G401 (cell line): ENCODE data around the gene PROZ. TPM values are rescaled to one million over a fixed set of nuclear protein-coding genes. Genes with fewer than 3 reads are reported as not detected.
"Not testable (repeated sequence)": the region's sequence is repeated elsewhere in the genome, so short reads cannot be mapped to it uniquely, and the experiment has no call there.

Experiments
- DNase-seq: peaks from one replicate; pipeline ENCODE4 v3.0.0-alpha.2; 2015; ENCODE audit warnings: low spot score
- in situ Hi-C: cut with HindIII; loops from 2 replicates; pipeline ENCODE4 v1.10.0; 2016; ENCODE audit warnings: low sequenced_read_pairs, mixed read lengths
- total RNA-seq: library from RNA; depleted of rRNA; stranded (reverse); fragments of >200 nt; shearing (Covaris generic); gene quantifications from 2 replicates; pipeline ENCODE4 v1.2.3, GENCODE V29; 2014

PROZ gene
- total RNA-seq, 1 experiment from 2014 or later = not detected

DNA sequence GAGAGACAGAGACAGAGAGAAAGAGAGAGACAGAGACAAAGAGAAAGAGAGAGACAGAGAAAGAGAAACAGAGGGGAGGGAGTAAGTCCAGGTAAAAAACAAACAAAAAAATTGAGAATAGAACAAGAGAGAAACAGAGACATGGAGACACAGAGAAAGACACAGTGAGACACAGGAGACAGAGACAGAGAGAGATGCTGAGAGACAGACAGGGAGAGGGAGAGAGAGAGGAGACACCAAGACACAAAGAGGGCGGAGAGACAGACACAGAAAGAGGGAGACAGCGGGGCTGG lies 5.8 kb upstream of the PROZ start:
- DNase-seq = no peak
- in situ Hi-C loops = no loop called here

- in situ Hi-C loops = no loop called here
- peak; percentile 34 for DNase-seq
Observed at GRCh38 chr13:113152984-113153809, 5.3 kb upstream of the PROZ start.

DNA sequence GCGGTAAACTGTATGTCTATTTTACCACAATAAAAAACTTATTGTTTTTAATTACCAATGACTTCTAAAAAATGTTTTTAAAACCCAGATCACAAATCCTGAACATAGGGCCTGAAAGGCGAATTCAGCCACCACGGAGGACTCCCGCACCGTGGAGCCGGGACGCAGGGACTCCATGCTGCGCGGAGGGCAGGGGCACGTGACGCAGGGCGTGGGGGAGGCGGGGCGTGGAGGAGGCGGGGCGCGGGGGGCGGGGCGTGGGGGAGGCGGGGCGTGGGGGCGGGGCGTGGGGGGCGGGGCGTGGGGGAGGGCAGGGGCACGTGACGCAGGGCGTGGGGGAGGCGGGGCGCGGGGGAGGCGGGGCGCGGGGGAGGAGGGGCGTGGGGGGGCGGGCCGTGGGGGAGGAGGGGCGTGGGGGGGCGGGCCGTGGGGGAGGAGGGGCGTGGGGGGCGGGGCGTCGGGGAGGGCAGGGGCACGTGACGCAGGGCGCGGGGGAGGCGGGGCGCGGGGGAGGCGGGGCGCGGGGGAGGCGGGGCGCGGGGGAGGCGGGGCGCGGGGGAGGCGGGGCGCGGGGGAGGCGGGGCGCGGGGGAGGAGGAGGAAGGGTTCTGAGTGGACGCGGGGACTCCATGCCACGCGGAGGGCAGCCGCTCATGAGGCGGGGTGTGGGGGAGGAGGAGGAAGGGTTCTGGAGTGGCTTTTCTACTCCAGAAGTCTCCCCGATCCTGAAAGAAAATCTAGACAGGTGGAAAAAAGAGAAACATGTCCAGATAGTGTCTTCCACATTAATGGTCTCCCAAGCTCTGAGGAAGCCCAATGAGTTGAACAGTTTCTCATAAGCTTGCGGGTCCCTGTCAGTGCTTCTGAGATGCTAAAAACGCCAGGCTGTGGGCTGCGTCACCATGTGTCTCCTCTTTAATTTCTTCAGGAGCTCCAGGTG lies 4.4 kb upstream of the PROZ start:
- peak; percentile 80 for DNase-seq
- in situ Hi-C loops = no loop called here

GRCh38 chr13:113155201-113155600 lies 3.2 kb upstream of the PROZ start:
- DNase-seq = no peak
- in situ Hi-C loops = no loop called here

- no peak for DNase-seq
- in situ Hi-C loops = no loop called here
Observed at GRCh38 chr13:113155982-113156655, 2.3 kb upstream of the PROZ start.

- no peak for DNase-seq
- in situ Hi-C loops = no loop called here
Observed at GRCh38 chr13:113157206-113157928, 1.1 kb upstream of the PROZ start.

GRCh38 chr13:113158946-113159345 lies 498 bp downstream of the PROZ start:
- no peak for DNase-seq
- in situ Hi-C loops = no loop called here

DNA sequence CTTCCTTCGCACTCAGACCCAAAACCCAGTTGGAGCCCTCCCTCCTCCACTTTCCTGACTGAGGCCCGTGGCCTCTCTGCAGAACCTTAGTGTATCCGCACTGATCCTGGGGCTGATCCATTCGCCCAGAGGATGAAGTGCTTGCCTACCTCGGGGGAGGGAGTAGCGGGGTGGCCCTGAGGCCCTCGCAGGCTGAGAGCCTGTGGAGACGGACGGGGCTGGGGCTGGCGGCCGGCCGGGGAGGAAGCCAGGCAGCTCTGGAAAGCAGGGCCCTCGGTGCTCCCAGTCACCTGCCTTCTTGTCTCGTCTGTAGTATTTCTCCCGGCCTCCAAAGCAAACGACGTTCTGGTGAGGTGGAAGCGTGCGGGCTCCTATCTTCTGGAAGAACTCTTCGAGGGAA lies 1.3 kb downstream of the PROZ start:
- in situ Hi-C loops = no loop called here
- no peak for DNase-seq

DNA sequence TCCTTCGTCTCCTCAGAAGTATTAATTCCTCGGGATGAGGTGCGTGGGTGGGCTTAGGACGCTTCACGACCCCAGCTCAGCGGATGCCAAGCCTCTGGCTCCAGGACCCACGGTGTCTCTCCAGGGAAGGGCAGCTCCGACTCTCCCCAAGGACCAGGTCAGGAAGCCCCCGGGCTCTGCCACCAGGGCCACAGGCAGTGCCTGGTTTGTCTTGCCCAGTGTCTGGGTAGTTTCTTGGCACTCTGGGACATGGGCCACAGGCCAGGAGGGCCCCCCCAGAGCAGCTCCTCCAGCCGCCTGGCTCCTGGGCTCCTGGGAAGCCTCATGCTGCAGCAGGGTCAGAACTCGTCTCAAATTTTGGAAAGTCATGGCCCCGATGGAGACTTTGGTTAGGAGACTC lies 2.5 kb downstream of the PROZ start:
- DNase-seq = no peak
- in situ Hi-C loops = no loop called here

DNA sequence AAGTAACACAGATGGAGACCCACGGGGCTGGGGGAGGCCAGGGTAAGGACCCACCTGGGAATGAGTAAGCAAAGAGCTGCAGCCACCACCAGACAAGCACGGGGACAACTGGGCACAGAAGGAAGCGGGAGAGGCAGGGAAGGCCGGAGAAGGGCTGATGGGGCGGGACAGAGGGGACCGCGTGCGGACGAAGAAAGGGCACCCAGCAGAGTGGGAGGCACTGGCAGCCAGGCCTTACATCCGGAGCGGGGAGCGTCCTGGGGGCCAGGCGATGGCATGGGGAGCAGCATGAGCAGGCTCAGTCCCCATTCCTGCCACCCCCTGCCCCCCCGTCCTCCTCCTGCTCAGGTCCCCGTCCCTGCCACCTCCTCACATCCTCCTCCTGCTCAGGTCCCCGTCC lies 3.0 kb downstream of the PROZ start:
- no peak for DNase-seq
- in situ Hi-C loops = no loop called here

DNA sequence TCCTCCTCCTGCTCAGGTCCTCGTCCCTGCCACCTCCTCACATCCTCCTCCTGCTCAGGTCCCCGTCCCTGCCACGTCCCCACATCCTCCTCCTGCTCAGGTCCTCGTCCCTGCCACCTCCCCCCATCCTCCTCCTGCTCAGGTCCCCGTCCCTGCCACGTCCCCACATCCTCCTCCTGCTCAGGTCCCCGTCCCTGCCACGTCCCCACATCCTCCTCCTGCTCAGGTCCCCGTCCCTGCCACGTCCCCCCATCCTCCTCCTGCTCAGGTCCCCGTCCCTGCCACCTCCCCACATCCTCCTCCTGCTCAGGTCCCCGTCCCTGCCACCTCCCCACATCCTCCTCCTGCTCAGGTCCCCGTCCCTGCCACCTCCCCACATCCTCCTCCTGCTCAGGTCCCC lies 3.5 kb downstream of the PROZ start:
- in situ Hi-C loops, DNase-seq: not testable (repeated sequence)

DNA sequence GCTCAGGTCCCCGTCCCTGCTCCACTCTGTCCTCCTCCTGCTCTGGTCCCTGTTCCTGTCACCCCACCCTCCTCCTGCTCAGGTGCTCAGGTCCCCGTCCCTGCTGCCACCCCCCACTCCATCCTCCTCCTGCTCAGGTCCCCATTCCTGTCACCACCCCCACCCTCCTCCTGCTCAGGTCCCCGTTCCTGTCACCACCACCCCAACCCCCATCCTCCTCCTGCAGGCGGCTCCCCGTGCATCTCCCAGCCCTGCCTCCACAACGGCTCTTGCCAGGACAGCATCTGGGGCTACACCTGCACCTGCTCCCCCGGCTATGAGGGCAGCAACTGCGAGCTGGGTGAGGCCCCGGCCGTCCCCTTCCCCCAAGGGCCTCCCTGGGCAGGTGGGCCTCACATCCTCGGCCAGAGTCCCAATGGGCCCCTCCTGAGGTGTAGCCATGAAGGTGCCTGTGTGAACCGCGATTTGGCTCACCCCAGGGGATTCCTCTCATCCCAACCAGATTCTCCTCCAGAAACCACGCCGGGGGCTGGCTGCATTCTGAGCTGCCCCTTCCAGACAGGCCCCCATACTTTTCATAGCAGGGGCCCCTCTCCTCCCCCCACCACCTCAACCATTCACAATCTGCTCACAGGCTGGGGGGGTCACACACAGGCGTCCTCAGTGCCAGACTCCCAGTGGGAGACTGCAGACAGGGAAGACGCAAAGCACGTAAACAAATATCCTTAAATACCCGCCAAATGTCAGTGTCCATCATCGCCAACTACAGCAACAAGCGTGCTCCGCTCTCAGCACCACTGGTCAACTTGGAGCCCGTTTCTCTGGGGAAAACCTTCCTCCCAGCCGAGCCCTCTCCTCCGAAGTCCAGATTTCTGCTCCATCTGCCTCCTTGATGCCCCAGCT lies 4.6 kb downstream of the PROZ start:
- peak; percentile 32 for DNase-seq
- in situ Hi-C loops = no loop called here

- DNase-seq = no peak
- in situ Hi-C loops = no loop called here
Observed at GRCh38 chr13:113164492-113164891, 6.0 kb downstream of the PROZ start.

DNA sequence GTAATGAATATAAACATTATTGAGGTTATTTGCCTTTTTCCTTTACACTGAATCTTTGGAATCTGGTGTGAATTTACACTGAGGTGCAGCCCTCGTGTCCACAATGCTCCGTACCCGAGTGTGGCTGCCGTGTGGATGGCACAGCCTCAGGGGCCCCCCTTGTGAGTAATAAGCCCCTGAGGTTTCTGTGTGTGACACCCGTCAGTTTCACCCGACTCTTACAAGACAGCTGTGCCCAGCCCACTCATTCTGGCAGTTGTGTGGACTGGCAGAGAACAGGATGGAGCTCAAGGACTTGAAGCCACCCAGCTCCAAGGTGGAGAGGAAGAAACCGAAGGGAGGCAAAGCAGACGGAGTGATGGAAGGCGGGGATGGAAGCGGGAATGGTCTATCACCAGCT lies 7.8 kb downstream of the PROZ start:
- in situ Hi-C loops = no loop called here
- DNase-seq = no peak

DNA sequence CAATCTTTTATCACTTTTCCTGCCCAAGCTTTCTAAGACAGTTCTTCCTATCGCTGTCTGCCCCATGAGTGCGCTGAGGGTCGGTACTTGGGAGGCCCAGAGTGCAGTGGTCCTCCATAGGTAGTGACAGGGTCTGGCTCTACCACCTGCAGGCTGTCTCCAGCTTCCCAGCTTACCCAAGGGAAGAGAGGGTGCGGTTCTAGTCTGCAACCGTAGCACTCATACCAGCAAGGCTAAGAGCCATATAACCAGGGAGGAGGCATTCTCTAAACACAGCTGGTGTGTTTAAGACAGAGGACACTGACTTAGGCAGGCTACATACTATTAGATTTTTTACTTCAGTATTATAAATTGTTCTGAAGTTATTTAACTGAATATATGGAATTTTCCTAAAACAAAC lies 8.2 kb downstream of the PROZ start:
- in situ Hi-C loops = no loop called here
- DNase-seq = no peak

- in situ Hi-C loops = no loop called here
Observed at GRCh38 chr13:113167155-113167554, 8.7 kb downstream of the PROZ start.

DNA sequence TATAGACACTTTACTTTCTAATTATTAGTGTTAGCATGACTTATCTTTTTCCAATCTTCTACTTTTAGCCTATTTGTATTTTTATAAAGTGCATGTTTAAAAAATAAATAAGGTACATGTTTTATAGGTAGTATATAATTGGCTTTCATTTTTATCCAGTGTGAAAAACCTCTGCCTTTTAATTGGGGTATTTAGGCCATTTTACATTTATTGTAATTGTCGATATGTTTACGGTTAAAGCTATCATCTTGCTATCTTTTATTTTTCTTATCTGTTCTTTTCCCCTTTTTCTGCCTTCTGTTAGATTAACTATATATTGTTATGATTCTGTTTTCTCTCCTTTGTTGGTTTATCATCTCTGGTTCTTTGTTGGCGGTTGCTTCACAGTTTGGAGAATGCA lies 9.1 kb downstream of the PROZ start:
- in situ Hi-C loops = no loop called here
- DNase-seq = no peak

More at GRCh38 chr13:113167155-113167554, 8.7 kb downstream of the PROZ start:
- DNase-seq = no peak

DNA sequence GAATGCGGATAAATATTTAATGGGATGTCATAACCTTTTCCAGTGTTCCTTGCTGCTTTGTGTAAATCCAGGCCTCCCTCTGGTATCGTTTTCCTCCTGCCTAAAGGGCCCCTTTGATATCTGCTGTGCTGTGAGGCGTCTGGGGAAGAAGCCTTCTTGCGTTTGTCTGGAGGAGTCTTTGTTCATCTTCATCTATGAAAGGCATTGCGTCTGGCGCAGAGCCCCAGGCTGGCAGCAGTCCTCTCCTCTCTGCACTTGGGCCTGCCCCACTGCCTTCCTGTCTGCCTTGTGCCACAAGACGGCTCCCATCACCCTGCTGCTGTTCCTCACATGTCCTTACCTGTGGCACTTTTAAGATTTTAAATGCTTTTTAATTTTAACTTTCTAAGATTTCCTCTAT lies 9.8 kb downstream of the PROZ start:
- in situ Hi-C loops = no loop called here
- DNase-seq = no peak
